AG10803 (cell line): ENCODE results near the gene HLA-DOB.
A peak's percentile ranks its signal among the peaks of the same experiment; 100 is the strongest.
"Not testable (repeated sequence)": the region's sequence is repeated elsewhere in the genome, so short reads cannot be mapped to it uniquely, and the experiment has no call there.

Experiments
- DNase-seq: peaks from one replicate; pipeline ENCODE4 v3.0.0; 2010; ENCODE audit warnings: low read depth
- H3K4me3 ChIP-seq: 2 replicates; pipeline ENCODE4 v1.5.1; 2011; ENCODE audit warnings: mild to moderate bottlenecking, low read length, control low read depth
- TF ChIP-seq, protein P1 (sequence below): conservative IDR thresholded peaks from 2 replicates; pipeline ENCODE4 v1.5.1; 2011; ENCODE audit warnings: mild to moderate bottlenecking, low read length, control low read depth, inconsistent platforms

Gene HLA-DOB

GRCh38 chr6:32796848-32797776 is 19.7 kb downstream of the HLA-DOB start:
- peak overlapping the region; percentile 47 for H3K4me3 ChIP-seq
- DNase-seq: peak; percentile 53
- TF ChIP-seq, protein P1, sequence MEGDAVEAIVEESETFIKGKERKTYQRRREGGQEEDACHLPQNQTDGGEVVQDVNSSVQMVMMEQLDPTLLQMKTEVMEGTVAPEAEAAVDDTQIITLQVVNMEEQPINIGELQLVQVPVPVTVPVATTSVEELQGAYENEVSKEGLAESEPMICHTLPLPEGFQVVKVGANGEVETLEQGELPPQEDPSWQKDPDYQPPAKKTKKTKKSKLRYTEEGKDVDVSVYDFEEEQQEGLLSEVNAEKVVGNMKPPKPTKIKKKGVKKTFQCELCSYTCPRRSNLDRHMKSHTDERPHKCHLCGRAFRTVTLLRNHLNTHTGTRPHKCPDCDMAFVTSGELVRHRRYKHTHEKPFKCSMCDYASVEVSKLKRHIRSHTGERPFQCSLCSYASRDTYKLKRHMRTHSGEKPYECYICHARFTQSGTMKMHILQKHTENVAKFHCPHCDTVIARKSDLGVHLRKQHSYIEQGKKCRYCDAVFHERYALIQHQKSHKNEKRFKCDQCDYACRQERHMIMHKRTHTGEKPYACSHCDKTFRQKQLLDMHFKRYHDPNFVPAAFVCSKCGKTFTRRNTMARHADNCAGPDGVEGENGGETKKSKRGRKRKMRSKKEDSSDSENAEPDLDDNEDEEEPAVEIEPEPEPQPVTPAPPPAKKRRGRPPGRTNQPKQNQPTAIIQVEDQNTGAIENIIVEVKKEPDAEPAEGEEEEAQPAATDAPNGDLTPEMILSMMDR: peak; percentile 84

DNA sequence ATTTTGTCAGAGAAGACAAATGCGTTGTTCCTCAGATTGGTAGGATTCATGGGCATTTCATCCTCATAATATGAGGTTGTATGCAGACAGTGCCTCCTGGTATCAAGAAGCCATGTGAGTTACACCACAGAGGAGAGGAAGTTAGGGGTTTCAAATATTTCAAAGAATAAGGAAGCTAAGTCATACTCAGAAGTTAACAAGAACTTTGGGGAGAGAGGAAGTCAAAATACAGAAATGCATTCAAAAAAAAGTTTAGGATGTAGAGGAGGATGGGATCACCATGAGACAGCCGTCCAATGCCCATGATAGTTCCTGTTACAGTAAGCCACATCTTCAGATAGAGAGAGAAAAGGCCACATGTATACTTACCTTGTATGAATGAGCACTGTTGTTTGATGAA is 22.3 kb downstream of the HLA-DOB start:
- H3K4me3 ChIP-seq: no peak overlapping the region
- TF ChIP-seq, protein P1: no peak
- no peak for DNase-seq

DNA sequence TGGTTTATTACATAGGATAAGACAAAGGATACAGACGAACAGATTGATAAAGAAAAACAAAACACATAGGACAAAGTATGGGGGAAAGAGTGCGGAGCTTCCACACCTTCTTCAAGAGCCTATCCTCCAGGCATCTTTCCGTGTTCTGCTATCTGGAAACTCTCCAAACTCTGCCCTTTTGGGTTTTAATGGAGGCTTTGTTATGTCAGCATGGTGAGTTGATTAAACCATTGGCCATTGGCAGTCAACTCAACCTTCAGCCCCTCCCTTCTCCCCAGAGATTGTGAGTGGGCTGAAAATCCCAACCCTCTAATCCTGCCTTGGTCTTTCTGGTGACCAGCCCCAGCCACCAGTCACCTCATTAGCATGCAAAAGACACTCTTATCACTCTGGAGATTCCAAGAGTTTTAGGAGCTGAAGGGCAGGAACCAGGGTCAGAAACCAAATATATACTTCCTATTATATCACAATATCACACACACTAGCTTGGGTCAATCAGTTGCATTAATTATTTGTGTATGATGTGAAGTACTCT is 23.8 kb downstream of the HLA-DOB start:
- DNase-seq: no peak
- TF ChIP-seq, protein P1: no peak
- H3K4me3 ChIP-seq: no peak overlapping the region

DNA sequence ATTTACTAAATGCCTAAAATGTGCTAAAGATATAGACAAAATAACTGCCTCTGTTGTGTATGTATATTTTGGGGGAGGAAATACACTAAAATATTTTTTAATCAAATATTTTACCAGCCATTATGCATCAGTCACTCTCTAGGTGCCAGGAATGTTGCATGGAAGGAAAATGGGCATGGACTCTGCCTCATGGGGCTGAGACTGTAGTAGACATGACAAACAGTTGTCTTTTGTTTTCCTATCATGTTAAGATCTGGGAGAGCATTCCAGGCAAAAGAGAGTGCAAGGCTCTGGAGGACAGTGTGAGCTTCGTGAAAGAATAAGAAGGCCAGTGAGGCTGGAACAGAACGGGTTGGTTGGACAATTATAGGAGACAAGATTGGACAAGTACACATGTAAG is 26.5 kb downstream of the HLA-DOB start:
- no peak for DNase-seq
- no peak overlapping the region for H3K4me3 ChIP-seq
- TF ChIP-seq, protein P1: no peak

DNA sequence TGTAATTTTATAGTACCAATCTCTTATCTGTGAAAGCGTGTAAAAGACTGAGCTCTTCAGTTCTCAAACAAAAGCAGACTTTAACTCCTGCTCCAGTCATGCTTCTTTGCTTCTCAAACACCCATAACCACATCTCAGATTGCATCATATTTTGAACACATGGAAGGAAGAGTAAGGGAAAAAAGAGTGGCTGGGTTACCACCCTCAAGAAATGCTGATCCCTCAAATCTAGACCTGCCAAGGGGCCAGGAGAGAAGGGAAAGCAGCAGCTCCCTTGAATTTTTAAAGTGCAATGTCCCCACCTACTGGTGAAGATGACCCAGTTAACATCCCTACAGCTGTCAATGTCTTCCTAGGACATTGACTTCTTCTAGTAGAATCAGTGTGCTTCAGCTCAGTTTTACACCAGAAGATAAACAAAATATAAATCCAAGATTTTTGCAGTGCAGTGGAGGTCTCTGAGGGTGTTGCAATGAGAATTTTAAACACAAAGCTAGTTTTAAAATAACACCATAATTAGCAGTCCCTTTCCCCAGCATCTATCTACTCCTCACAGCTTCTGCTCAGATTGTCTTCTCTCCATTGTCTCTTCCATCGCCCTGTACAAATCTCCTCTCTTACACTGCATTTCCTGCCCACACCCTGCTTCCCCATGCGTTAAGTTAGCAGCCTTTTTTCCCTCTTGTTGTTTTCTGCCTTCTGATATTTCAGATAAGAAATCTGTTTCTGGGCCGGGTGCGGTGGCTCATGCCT is 30.8 kb downstream of the HLA-DOB start:
- DNase-seq: peak; percentile 53
- H3K4me3 ChIP-seq: no peak overlapping the region
- TF ChIP-seq, protein P1: peak; percentile 63

- not testable (repeated sequence) for DNase-seq, H3K4me3 ChIP-seq
Observed at GRCh38 chr6:32782923-32783322, 33.9 kb downstream of the HLA-DOB start.

DNA sequence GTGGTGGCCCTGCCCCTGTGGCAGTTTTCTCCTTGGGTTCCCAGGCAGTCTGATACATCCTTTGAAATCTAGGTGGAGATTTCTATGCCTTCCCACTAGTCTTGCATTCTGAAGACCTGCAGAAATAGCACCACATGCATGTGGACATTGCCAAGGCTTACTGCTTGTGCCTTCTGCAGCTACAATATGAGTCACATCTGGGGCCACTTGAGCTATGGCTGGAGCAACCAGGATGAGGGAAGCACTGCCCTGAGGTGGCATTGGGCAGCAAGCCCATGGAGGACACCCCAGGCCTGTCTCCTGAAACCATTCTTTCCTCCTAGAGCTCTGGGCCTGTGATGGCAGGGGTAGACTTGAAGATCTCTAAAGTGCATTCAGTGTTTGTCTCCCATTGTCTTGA is 37.8 kb downstream of the HLA-DOB start:
- no peak overlapping the region for H3K4me3 ChIP-seq
- no peak for DNase-seq
- TF ChIP-seq, protein P1: no peak
